GM12878 (cell line): ENCODE data around the gene PTPRM.

Experiments
- EZH2 ChIP-seq: IDR thresholded peaks from 2 replicates; pipeline ENCODE4 v1.6.1; 2012; ENCODE audit warnings: low read depth, mild to moderate bottlenecking, control low read depth, inconsistent platforms, low read length, borderline replicate concordance; ENCODE audit not compliant: control insufficient read depth
- FOS ChIP-seq: IDR thresholded peaks from 3 replicates; pipeline ENCODE4 v1.6.1; 2011; ENCODE audit warnings: borderline replicate concordance; ENCODE audit not compliant: insufficient read length; ENCODE audit errors: extremely low read depth
- HCFC1 ChIP-seq: fragments of 150-350 bp; IDR thresholded peaks from 2 replicates; pipeline ENCODE4 v1.6.1; 2014; ENCODE audit warnings: low read length
- MXI1 ChIP-seq: fragments of 150-350 bp; IDR thresholded peaks from 2 replicates; pipeline ENCODE4 v1.6.1; 2011; ENCODE audit warnings: low read depth, mild to moderate bottlenecking, inconsistent platforms, low read length, improper control_type of control experiment
- MYC ChIP-seq: IDR thresholded peaks from 2 replicates; pipeline ENCODE4 v1.6.1; 2011; ENCODE audit warnings: mild to moderate bottlenecking, low read length, moderate library complexity, inconsistent platforms; ENCODE audit not compliant: insufficient read depth, insufficient replicate concordance, insufficient read length, severe bottlenecking
- POLR2AphosphoS5 ChIP-seq: IDR thresholded peaks from 2 replicates; pipeline ENCODE4 v1.6.1; 2011; ENCODE audit warnings: mild to moderate bottlenecking, low read length, inconsistent platforms
- TF ChIP-seq, protein P1 (sequence below), 3 experiments: IDR thresholded peaks in 2 of 3; conservative IDR thresholded peaks in 1 of 3; 2 replicates each; pipeline ENCODE4 v1.5.1; 2011; ENCODE audit warnings: low read depth in 3 of 3, low read length in 3 of 3, mild to moderate bottlenecking in 3 of 3, control low read depth in 2 of 3, moderate library complexity in 2 of 3, inconsistent platforms in 1 of 3, mixed read lengths in 1 of 3; ENCODE audit not compliant: control insufficient read depth in 2 of 3, insufficient read depth in 1 of 3; ENCODE audit errors: extremely low read depth in 1 of 3

DNA sequence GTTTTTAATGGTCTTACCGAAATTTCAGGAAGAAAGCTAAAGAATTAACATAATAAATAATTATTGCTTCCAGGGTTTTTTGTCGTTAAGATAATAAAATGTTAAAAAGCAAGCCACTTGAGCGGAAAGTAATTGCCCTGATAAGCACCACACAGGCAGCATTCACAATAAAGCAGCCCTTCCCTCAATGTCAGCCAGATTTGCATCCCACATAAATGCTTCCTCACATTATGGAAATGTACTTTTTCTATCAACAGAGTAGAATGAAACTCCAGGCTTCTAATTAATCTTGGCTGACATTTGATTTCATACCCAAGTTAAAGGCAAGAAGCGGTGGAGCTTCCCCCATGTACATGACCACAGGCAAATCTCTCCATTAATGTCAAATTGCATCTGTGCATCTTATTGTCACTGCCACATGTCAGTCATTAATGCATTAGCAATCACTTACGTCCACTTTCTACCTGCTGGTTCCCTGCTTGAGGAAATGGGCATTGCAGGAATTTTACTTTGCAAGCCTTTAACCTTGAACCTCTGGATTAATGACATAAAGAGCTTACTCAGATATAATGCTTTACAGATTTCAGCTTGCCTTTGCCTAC, 26.2 kb downstream of the PTPRM start:
- TF ChIP-seq EZH2 (no peak), HCFC1 (no peak), POLR2AphosphoS5 (no peak), FOS (no peak), MYC (no peak), MXI1 (no peak)
- TF ChIP-seq, protein P1, sequence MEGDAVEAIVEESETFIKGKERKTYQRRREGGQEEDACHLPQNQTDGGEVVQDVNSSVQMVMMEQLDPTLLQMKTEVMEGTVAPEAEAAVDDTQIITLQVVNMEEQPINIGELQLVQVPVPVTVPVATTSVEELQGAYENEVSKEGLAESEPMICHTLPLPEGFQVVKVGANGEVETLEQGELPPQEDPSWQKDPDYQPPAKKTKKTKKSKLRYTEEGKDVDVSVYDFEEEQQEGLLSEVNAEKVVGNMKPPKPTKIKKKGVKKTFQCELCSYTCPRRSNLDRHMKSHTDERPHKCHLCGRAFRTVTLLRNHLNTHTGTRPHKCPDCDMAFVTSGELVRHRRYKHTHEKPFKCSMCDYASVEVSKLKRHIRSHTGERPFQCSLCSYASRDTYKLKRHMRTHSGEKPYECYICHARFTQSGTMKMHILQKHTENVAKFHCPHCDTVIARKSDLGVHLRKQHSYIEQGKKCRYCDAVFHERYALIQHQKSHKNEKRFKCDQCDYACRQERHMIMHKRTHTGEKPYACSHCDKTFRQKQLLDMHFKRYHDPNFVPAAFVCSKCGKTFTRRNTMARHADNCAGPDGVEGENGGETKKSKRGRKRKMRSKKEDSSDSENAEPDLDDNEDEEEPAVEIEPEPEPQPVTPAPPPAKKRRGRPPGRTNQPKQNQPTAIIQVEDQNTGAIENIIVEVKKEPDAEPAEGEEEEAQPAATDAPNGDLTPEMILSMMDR (IDR thresholded peaks at IDR 0.05 in 2 of 3, conservative IDR thresholded peaks at IDR 0.05 in 1 of 3; ENCODE audit: control insufficient read depth in 2 of 3, extremely low read depth in 1 of 3, insufficient read depth in 1 of 3, low read depth in 3 of 3, low read length in 3 of 3), result no peak
